NCI-H774 (cell line): ENCODE measurements around the gene FAM53A.
"Not testable (repeated sequence)": the region's sequence is repeated elsewhere in the genome, so short reads cannot be mapped to it uniquely, and the experiment has no call there.

Source experiments
- DNase-seq: peaks from one replicate; lab custom pipeline; 2025; lab: John Stamatoyannopoulos, UW

Gene FAM53A

DNA sequence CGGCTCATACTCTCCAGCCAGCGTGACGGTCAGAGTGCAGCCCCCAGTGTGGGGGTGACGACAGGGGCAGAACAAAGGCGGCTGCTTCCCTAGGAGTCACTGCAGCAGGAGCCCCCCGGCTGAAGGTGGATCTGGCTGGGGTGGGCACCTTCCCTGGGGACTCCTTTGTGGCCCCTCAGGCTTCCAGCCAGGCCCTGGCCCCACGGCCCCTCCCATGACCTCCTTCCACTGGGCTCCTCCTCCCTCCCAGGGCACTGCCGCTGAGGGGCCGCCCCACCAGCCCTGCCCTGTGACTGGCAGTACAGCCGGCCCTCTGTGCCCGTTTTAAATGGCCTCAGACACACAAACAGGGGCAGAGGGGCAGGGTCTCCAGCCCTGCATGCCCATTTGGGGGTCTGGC, 61.9 kb downstream of the FAM53A start:
- no peak for DNase-seq

GRCh38 chr4:1621526-1621925, 62.6 kb downstream of the FAM53A start:
- DNase-seq, result no peak

DNA sequence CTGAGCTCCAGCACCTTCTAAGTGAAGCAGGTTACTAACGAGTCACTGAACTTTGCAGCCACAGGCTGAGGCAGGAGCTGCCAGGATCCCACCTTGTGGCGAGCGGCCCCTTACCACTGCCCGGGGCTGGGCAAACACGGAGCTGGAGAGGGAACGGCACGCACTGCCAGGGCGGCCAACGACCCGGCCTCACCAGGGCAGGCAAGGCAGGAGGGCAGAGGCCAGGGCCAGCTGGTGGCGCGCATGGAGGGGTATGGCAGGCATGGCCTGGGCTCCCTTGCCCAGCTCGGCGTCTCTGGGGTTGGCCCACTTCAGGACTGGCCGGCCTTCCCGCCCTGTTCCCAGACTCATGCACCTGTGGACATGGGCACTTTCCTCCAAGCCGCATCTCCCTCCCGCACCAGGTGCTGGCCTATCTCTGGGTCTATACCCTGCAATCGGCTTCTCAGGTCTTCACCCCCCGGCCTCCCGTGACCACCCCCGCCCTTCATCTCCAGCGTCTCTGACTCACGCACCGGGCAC, 64.9 kb downstream of the FAM53A start:
- no peak for DNase-seq

GRCh38 chr4:1618438-1618837, 65.7 kb downstream of the FAM53A start:
- no peak for DNase-seq

GRCh38 chr4:1616557-1616930, 67.6 kb downstream of the FAM53A start:
- no peak for DNase-seq

GRCh38 chr4:1615786-1616556, 68.1 kb downstream of the FAM53A start:
- DNase-seq, result no peak

DNA sequence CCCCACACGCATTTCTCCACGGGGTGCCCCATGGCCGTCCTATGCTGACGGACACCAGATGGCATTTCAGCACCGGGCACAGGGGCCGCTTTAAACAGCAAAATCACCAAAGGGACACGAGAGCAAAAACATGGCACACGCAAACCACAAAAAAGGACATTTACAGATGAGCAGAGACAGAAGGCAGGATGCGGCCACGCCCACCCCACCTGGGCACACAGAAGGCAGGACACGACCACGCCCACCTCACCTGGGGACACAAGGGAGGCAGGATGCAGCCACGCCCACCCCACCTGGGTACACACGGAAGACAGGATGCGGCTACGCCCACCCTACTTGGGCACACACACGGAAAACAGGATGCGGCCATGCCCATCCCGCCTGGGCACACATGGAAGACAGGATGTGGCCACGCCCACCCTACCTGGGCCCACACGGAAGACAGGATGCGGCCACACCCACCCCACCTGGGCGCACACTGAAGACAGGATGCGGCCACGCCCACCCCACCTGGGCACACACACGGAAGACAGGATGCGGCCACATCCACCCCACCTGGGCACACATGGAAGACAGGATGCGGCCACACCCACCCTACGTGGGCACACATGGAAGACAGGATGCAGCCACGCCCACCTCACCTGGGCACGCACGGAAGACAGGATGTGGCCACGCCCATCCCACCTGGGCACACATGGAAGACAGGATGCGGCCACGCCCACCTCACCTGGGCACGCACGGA, 69.1 kb downstream of the FAM53A start:
- no peak for DNase-seq

GRCh38 chr4:1614502-1614853, 69.6 kb downstream of the FAM53A start:
- no peak for DNase-seq

DNA sequence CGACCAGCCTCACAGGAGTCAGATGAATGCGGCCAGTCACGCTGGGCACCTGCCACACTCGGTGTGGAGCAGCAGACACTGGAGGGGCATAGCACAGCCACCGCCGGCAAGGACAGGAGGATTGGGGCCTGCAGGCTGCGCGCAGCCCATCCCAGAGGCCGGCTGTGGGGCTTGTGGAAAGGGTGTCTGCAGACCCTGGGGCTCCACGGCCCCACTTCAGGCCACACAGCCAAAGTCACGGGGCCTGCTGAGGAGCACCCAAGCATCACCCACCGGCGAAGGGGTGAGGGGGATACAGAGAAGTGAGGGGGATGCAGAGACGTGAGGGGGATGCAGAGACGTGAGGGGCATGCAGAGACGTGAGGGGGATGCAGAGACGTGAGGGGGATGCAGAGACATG, 70.1 kb downstream of the FAM53A start:
- DNase-seq, result no peak

GRCh38 chr4:1613099-1613495, 71.0 kb downstream of the FAM53A start:
- no peak for DNase-seq

DNA sequence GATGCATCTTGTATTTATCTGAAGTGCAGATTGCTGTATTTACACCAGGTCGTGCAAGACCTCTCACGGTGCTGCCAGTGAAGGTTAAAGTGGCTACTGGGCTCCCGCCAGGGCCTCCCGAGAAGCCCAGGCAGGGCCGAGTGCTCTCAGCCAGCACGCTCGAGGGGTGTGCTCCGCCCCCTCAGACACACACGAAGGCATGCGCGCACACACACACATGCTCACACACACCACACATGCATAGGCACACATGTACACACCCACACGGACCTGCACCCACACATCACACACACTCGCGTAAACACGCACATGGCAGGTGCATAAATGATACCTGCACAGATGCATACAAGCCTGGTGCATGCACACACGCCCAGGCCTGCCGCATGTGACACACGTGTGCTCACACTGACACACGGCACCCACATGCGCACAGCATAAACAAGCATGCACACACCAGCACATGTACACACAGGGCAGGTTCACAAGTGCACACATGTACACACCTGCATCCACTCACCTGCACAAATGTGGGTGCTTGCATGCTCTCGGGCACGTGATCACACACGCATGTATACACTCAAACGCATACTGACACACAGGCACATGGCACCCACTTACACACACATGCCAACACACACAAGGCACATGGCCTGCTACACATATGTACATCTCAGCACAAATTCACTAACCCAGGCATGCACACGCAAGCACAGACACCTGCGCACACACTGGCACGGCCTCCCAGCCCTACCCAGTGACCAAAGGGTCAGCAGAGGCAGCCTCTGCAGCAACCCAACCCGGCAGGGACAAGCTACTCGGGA, 71.6 kb downstream of the FAM53A start:
- DNase-seq, result no peak

DNA sequence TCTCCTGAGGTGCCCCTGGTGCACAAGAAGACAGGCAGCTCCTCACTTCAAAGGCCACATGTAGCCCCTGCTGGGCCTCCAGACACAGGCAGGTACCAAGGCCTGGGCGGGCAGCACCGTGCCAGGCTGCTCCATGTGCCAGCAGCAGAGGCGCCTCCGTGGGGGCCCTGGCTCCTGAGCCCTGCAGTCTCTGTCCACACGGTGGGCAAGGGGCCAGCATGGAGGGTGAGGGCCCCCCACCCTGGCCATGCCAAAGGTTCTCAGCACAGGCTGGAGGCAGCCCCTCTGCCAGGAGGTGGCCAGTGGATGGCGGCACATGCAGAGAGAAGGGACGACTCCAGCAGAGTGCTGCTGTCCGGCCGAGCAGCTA, 72.6 kb downstream of the FAM53A start:
- DNase-seq, result no peak

- DNase-seq, result no peak
Observed at GRCh38 chr4:1610791-1611500, 73.2 kb downstream of the FAM53A start.

DNA sequence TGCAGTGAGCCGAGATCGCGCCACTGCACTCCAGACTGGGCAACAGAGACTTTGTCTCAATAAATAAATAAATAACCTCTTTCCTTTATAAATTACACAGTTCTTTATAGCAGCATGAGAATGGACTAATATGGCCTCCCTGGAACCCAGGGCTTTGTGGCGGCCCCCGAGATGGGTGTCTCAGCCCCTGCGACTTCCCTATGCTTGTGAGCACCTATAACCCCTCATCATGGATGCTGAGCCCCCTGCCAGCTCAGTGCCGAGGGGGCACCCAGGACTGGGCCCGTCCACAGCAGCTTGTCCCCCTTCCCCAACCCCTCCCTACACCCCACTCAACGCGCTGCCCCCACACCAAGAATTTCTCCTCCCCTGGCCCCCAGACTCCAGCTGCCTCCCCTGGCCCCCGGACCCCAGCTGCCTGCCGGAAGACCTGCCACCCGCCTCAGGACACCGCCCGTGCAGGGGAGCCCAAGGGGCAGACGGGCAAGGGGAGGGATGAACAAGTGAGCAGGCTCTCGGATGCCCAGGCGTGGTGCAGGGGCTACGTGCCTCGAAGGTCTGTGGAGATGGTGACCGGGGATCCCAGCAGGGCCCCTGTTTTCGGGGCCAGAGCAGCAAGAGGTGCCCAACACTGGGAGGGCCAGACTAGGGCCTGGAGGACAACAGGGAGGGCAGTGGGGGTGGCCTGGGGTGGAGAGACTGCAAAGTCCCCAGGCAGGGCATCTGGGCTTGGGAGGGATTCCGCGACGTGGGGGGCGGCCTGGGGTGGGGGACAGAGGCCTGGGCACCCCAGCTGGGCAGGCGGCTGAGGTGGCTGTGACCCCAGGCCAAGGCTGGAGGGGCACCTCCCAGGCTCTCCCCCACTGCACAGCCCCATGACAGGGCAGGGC, 74.0 kb downstream of the FAM53A start:
- DNase-seq, result no peak

- no peak for DNase-seq
Observed at GRCh38 chr4:1608821-1609500, 75.2 kb downstream of the FAM53A start.

- DNase-seq, result no peak
Observed at GRCh38 chr4:1608196-1608820, 75.8 kb downstream of the FAM53A start.

- not testable (repeated sequence) for DNase-seq
Observed at GRCh38 chr4:1607436-1608195, 76.5 kb downstream of the FAM53A start.

- DNase-seq, result no peak
Observed at GRCh38 chr4:1604706-1605205, 79.4 kb downstream of the FAM53A start.

GRCh38 chr4:1604181-1604705, 79.9 kb downstream of the FAM53A start:
- DNase-seq, result no peak
